Smooth muscle cell (in vitro differentiated cells): ENCODE data around the gene FAP. TPM values are rescaled to one million over a fixed set of nuclear protein-coding genes. Genes with fewer than 3 reads are reported as not detected.

Experiments
- DNase-seq: peaks from one replicate; lab custom pipeline; 2025; ENCODE audit not compliant: unreplicated experiment; lab: John Stamatoyannopoulos, UW
- H2AFZ ChIP-seq: fragments of 200-600 bp; sonication (generic); 2 replicates; pipeline ENCODE4 v1.6.0; 2016; ENCODE audit warnings: antibody characterized with exemption, low read depth, mild to moderate bottlenecking
- H3F3A ChIP-seq: fragments of 200-600 bp; sonication (generic); 2 replicates; pipeline ENCODE4 v1.6.0; 2017; ENCODE audit warnings: antibody characterized with exemption, low read depth
- H3K27ac ChIP-seq: fragments of 200-600 bp; sonication (generic); 2 replicates; pipeline ENCODE4 v1.5.1; 2016; ENCODE audit warnings: low read depth, mild to moderate bottlenecking
- H3K27me3 ChIP-seq: fragments of 200-600 bp; sonication (generic); 2 replicates; pipeline ENCODE4 v1.6.1; 2016; ENCODE audit warnings: low read depth, mild to moderate bottlenecking
- H3K36me3 ChIP-seq: fragments of 200-600 bp; sonication (generic); 2 replicates; pipeline ENCODE4 v1.5.1; 2016; ENCODE audit warnings: low read depth
- H3K4me1 ChIP-seq: fragments of 200-600 bp; sonication (generic); 2 replicates; pipeline ENCODE4 v1.5.1; 2016; ENCODE audit warnings: low read depth
- H3K4me2 ChIP-seq: fragments of 200-600 bp; sonication (generic); 2 replicates; pipeline ENCODE4 v1.6.0; 2016; ENCODE audit warnings: mild to moderate bottlenecking
- H3K4me3 ChIP-seq: fragments of 200-600 bp; sonication (generic); 2 replicates; pipeline ENCODE4 v1.5.1; 2016; ENCODE audit warnings: mild to moderate bottlenecking
- H3K79me2 ChIP-seq: fragments of 200-600 bp; sonication (generic); 2 replicates; pipeline ENCODE4 v1.6.0; 2016; ENCODE audit warnings: low read depth, mild to moderate bottlenecking
- H3K9ac ChIP-seq: fragments of 200-600 bp; sonication (generic); 2 replicates; pipeline ENCODE4 v1.6.0; 2016; ENCODE audit warnings: low read depth
- H3K9me3 ChIP-seq: fragments of 200-600 bp; sonication (generic); replicated peaks from 2 replicates; pipeline ENCODE4 v1.5.1; 2016; ENCODE audit warnings: low read depth
- H4K20me1 ChIP-seq: fragments of 200-600 bp; sonication (generic); 2 replicates; pipeline ENCODE4 v1.6.0; 2016; ENCODE audit warnings: low read depth
- CTCF ChIP-seq: fragments of 200-600 bp; sonication (generic); IDR thresholded peaks from 2 replicates; pipeline ENCODE4 v1.5.1; 2017; ENCODE audit warnings: borderline replicate concordance, mild to moderate bottlenecking, antibody characterized with exemption; ENCODE audit not compliant: insufficient read depth, poor library complexity, severe bottlenecking
- WGBS: methylation state at CpG from one replicate; pipeline ENCODE4 v1.1.7; 2016; ENCODE audit warnings: low lambda C conversion rate; 5-methylcytosine and 5-hydroxymethylcytosine counted together
- polyA plus RNA-seq: library from polyadenylated mRNA; unstranded; fragments of >200 nt; fragmentation: Nextera tagmentation; extraction: Ambion mirVana; gene quantifications from 2 replicates; pipeline ENCODE4 v1.2.1, GENCODE V29; 2016
- total RNA-seq: library from RNA; depleted of rRNA; stranded (reverse); fragments of >200 nt; gene quantifications from 2 replicates; pipeline ENCODE4 v1.2.3, GENCODE V29; 2014

FAP gene
- total and polyA plus RNA-seq, 2 experiments from 2014 or later: 29.6 to 47.0 TPM

GRCh38 chr2:162212366-162212765, 30.9 kb downstream of the FAP start:
- no peak for DNase-seq
- H3K27me3 ChIP-seq: no peaks in the 10 kb centered on the region
- 59% methylated on average over 2 of the region's 2 CpGs for WGBS
- no peaks in the 10 kb centered on the region for H3F3A ChIP-seq
- H3K9me3 ChIP-seq: peaks cover 3% of the 10 kb centered on the region
- H3K36me3 ChIP-seq: peaks cover 6% of the 10 kb centered on the region
- no peak for TF ChIP-seq CTCF
- H3K4me2 ChIP-seq: no peak overlapping the region
- peak overlapping the region; percentile 6 for H3K27ac ChIP-seq
- H4K20me1 ChIP-seq: no peaks in the 10 kb centered on the region
- no peaks in the 10 kb centered on the region for H3K79me2 ChIP-seq
- H2AFZ ChIP-seq: no peak overlapping the region
- no peaks in the 10 kb centered on the region for H3K4me1 ChIP-seq
- no peak overlapping the region for H3K9ac ChIP-seq
- no peak overlapping the region for H3K4me3 ChIP-seq

DNA sequence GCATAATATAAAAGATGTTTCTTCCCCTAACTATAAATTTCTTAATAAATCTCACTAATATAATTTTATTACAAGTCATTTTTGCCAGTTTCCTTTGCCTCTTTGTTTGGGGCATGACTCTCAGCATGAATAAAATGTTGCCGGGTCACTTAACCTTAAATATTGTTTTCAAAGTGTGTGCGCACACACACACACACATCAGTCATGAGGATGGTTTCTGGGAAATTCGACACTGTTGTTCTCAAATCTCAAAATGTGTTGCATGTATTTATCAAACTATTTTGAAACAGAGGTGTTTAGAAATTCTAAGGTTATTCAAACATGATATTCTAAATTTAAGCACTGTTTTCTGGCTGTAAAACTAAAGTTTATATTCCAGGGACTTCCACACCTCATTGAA, 31.5 kb downstream of the FAP start:
- Histone ChIP-seq H3K4me1 (no peaks in the 10 kb centered on the region), H3K27ac (no peak overlapping the region), H3K4me2 (no peak overlapping the region), H2AFZ (no peak overlapping the region), H3K4me3 (no peak overlapping the region), H4K20me1 (no peaks in the 10 kb centered on the region), H3K36me3 (peaks cover 5% of the 10 kb centered on the region), H3K9ac (no peak overlapping the region), H3K79me2 (no peaks in the 10 kb centered on the region), H3K9me3 (peaks cover 3% of the 10 kb centered on the region), H3F3A (no peaks in the 10 kb centered on the region), H3K27me3 (no peaks in the 10 kb centered on the region)
- WGBS: 97% methylated on average over 3 of the region's 3 CpGs
- no peak for DNase-seq
- TF ChIP-seq CTCF: no peak

DNA sequence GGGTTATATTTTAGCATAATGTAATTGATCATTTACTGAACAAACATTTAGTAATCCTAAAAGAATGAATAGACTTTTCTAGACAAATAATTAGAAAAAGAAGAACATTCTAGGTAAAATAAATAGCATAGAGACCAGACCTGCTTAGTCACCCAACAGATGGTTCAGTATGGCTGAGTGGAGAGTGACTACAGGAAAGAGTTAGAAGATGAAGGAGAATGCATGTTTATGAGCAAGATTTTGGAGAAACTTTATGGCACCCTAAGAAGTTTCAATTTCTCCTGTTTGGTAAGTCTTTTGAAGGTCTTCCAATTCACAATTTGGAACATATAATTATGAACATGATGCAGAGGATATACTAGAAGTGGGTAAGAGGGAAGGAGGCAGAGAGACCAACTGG, 32.9 kb downstream of the FAP start:
- no peak for DNase-seq
- TF ChIP-seq CTCF: no peak
- Histone ChIP-seq H3K27me3 (no peaks in the 10 kb centered on the region), H3K36me3 (peaks cover under 1% of the 10 kb centered on the region), H3K9me3 (peaks cover 3% of the 10 kb centered on the region), H3K4me2 (no peak overlapping the region), H2AFZ (no peak overlapping the region), H3K27ac (no peak overlapping the region), H3K4me3 (no peak overlapping the region), H3F3A (no peaks in the 10 kb centered on the region), H3K4me1 (no peaks in the 10 kb centered on the region), H4K20me1 (no peaks in the 10 kb centered on the region), H3K79me2 (no peaks in the 10 kb centered on the region), H3K9ac (no peak overlapping the region)

- DNase-seq: no peak
- no peak for TF ChIP-seq CTCF
- no peaks in the 10 kb centered on the region for H3K27me3 ChIP-seq
- H3K36me3 ChIP-seq: no peaks in the 10 kb centered on the region
- H3K4me1 ChIP-seq: peaks cover 6% of the 10 kb centered on the region
- H3K9ac ChIP-seq: no peak overlapping the region
- no peak overlapping the region for H3K4me3 ChIP-seq
- no peak overlapping the region for H2AFZ ChIP-seq
- no peaks in the 10 kb centered on the region for H3K9me3 ChIP-seq
- H4K20me1 ChIP-seq: no peaks in the 10 kb centered on the region
- no peaks in the 10 kb centered on the region for H3K79me2 ChIP-seq
- no peak overlapping the region for H3K4me2 ChIP-seq
- no peak overlapping the region for H3K27ac ChIP-seq
- H3F3A ChIP-seq: no peaks in the 10 kb centered on the region
These were observed 41.0 kb downstream of the FAP start for GRCh38 chr2:162202203-162202602.
